Adrenal gland (tissue), 5 donors: ENCODE results near the gene CACNA1A.
"Not testable (repeated sequence)": the region's sequence is repeated elsewhere in the genome, so short reads cannot be mapped to it uniquely, and the experiment has no call there.

Experiments
- POLR2A ChIP-seq, 2 donors: fragments of 450-650 bp; IDR thresholded peaks; one replicate each; pipeline ENCODE4 v1.6.1; 2017; ENCODE audit warnings: antibody characterized with exemption in 2 of 2, mild to moderate bottlenecking in 2 of 2, moderate library complexity in 1 of 2
- TF ChIP-seq, protein P1 (sequence below), 6 experiments: fragments of 450-650 bp in 4 of 6; fragments of 200-600 bp in 2 of 6; sonication (generic) in 1 of 6; IDR thresholded peaks; 1 replicate in 5 of 6; 2 replicates in 1 of 6; pipeline versions ENCODE4 v1.5.1 to v1.8.0; 2016 to 2021; ENCODE audit warnings: antibody characterized with exemption in 6 of 6, mild to moderate bottlenecking in 2 of 6, moderate library complexity in 1 of 6
- donor health status: DM: no; HTN: no; CAD: no.

DNA sequence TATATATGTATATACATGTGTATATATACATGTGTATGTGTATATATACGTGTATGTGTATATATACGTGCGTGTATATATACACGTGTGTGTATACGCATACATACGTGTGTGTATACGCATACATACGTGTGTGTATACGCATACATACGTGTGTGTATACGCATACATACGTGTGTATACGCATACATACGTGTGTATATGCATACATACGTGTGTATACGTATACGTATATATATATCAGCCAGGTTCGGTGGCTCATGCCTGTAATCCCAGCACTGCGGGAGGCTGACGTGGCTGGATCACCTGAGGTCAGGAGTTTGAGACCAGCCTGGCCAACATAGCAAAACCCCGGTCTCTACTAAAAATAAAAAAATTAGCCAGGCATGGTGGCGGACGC, 321.4 kb downstream of the CACNA1A start:
- TF ChIP-seq, protein P1, sequence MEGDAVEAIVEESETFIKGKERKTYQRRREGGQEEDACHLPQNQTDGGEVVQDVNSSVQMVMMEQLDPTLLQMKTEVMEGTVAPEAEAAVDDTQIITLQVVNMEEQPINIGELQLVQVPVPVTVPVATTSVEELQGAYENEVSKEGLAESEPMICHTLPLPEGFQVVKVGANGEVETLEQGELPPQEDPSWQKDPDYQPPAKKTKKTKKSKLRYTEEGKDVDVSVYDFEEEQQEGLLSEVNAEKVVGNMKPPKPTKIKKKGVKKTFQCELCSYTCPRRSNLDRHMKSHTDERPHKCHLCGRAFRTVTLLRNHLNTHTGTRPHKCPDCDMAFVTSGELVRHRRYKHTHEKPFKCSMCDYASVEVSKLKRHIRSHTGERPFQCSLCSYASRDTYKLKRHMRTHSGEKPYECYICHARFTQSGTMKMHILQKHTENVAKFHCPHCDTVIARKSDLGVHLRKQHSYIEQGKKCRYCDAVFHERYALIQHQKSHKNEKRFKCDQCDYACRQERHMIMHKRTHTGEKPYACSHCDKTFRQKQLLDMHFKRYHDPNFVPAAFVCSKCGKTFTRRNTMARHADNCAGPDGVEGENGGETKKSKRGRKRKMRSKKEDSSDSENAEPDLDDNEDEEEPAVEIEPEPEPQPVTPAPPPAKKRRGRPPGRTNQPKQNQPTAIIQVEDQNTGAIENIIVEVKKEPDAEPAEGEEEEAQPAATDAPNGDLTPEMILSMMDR (IDR thresholded peaks at IDR 0.05) = not testable (repeated sequence)
- TF ChIP-seq POLR2A (IDR thresholded peaks at IDR 0.05) = not testable (repeated sequence)
